ENCODE measurements around the gene CPT1C. TPM values are rescaled to one million over a fixed set of nuclear protein-coding genes. Genes with fewer than 3 reads are reported as not detected.

The CPT1C gene
- total RNA-seq, 4 donors from 2014 or later: 0.44 to 4.1 (median 2.2) TPM

- Histone ChIP-seq H3K4me1 (peaks cover 0 to 52% (median 28%) of the 10 kb centered on the region in 4 donors), H3K4me3 (peak overlapping the region; percentile 66 to 100 (median 92)), H3K9me3 (no peaks in the 10 kb centered on the region), H3K27me3 (no peaks in the 10 kb centered on the region), H3K27ac (peak overlapping the region; percentile 93 to 97 (median 96)), H3K36me3 (peaks cover 0 to 23% (median 11%) of the 10 kb centered on the region in 3 donors)
- peak; percentile 37 to 76 (median 63) for TF ChIP-seq CTCF (IDR thresholded peaks at IDR 0.05)
- TF ChIP-seq POLR2A (IDR thresholded peaks at IDR 0.05): no peak
- DNase-seq (ENCODE audit: low spot score in 2 of 2): peak; percentile 72 to 83
- WGBS, 2 donors: 2 to 3% methylated on average over 15 to 21 of the region's 21 CpGs
Measured at GRCh38 chr19:49677901-49678674, 12.8 kb upstream of the CPT1C start.

- no peaks in the 10 kb centered on the region for H3K27me3 ChIP-seq
- peak overlapping the region in 2 of 4 donors; percentile 95 to 97 for H3K27ac ChIP-seq
- 63 to 66% methylated on average over 12 of the region's 12 CpGs for WGBS, 2 donors
- no peak for DNase-seq (ENCODE audit: low spot score in 2 of 2)
- H3K36me3 ChIP-seq: peaks cover 0 to 34% (median 11%) of the 10 kb centered on the region in 3 donors
- H3K4me3 ChIP-seq: no peak overlapping the region
- H3K4me1 ChIP-seq: peaks cover 0 to 52% (median 28%) of the 10 kb centered on the region in 4 donors
- TF ChIP-seq POLR2A (IDR thresholded peaks at IDR 0.05) (no peak), EP300 (IDR thresholded peaks at IDR 0.05) (no peak), CTCF (IDR thresholded peaks at IDR 0.05) (no peak)
- no peaks in the 10 kb centered on the region for H3K9me3 ChIP-seq
Measured at GRCh38 chr19:49678985-49679770, 11.7 kb upstream of the CPT1C start.

- TF ChIP-seq CTCF (IDR thresholded peaks at IDR 0.05): no peak
- no peak for TF ChIP-seq POLR2A (IDR thresholded peaks at IDR 0.05)
- TF ChIP-seq EP300 (IDR thresholded peaks at IDR 0.05): no peak
- Histone ChIP-seq H3K4me1 (peaks cover 0 to 52% (median 28%) of the 10 kb centered on the region in 4 donors), H3K27ac (peak overlapping the region; percentile 50 to 97 (median 78)), H3K27me3 (no peaks in the 10 kb centered on the region), H3K4me3 (peak overlapping the region in 1 of 4 donors; percentile 30), H3K9me3 (no peaks in the 10 kb centered on the region), H3K36me3 (peaks cover 0 to 41% (median 18%) of the 10 kb centered on the region in 3 donors)
- WGBS, 2 donors: 43 to 49% methylated on average over 10 of the region's 10 CpGs
- DNase-seq (ENCODE audit: low spot score in 2 of 2): no peak
Measured at GRCh38 chr19:49679771-49680413, 11.0 kb upstream of the CPT1C start.

GRCh38 chr19:49680421-49681351 lies 10.2 kb upstream of the CPT1C start:
- Histone ChIP-seq H3K9me3 (no peaks in the 10 kb centered on the region), H3K4me3 (peak overlapping the region in 2 of 4 donors; percentile 23 to 30), H3K27me3 (no peaks in the 10 kb centered on the region), H3K36me3 (peaks cover 0 to 49% (median 22%) of the 10 kb centered on the region in 3 donors), H3K4me1 (peaks cover 0 to 45% (median 28%) of the 10 kb centered on the region in 4 donors), H3K27ac (peak overlapping the region; percentile 50 to 97 (median 78))
- DNase-seq (ENCODE audit: low spot score in 2 of 2): peak; percentile 79 to 86
- TF ChIP-seq EP300 (IDR thresholded peaks at IDR 0.05) (peak; percentile 52 to 58), POLR2A (IDR thresholded peaks at IDR 0.05) (no peak), CTCF (IDR thresholded peaks at IDR 0.05) (peak; percentile 97 to 100 (median 100))
- 29 to 40% methylated on average over 28 to 39 of the region's 40 CpGs for WGBS, 2 donors

Measured in tibial nerve (tissue), 4 donors.